ENCODE results near the gene MPZL1.
"Not testable (repeated sequence)": the region's sequence is repeated elsewhere in the genome, so short reads cannot be mapped to it uniquely, and the experiment has no call there.

MPZL1 gene

GRCh38 chr1:167718914-167719691, 2.7 kb upstream of the MPZL1 start:
- no peak for TF ChIP-seq CTCF (IDR thresholded peaks at IDR 0.05; ENCODE audit: low read depth, low read length)

GRCh38 chr1:167719715-167720421, 1.9 kb upstream of the MPZL1 start:
- H3K4me3 ChIP-seq (ENCODE audit: low read depth, low read length): not testable (repeated sequence)

More at GRCh38 chr1:167718914-167719691, 2.7 kb upstream of the MPZL1 start:
- no peak overlapping the region for H3K4me3 ChIP-seq (ENCODE audit: low read depth, low read length)

GRCh38 chr1:167720965-167721616, 691 bp upstream of the MPZL1 start:
- H3K4me3 ChIP-seq (ENCODE audit: low read depth, low read length): peak overlapping the region; percentile 93
- TF ChIP-seq CTCF (IDR thresholded peaks at IDR 0.05; ENCODE audit: low read depth, low read length): peak; percentile 43

- TF ChIP-seq CTCF (IDR thresholded peaks at IDR 0.05; ENCODE audit: low read depth, low read length): no peak
- peak overlapping the region; percentile 93 for H3K4me3 ChIP-seq (ENCODE audit: low read depth, low read length)
Measured at GRCh38 chr1:167722152-167722869, 529 bp downstream of the MPZL1 start.

- H3K4me3 ChIP-seq (ENCODE audit: low read depth, low read length): peak overlapping the region; percentile 93
- no peak for TF ChIP-seq CTCF (IDR thresholded peaks at IDR 0.05; ENCODE audit: low read depth, low read length)
Measured at GRCh38 chr1:167722870-167723251, 1.1 kb downstream of the MPZL1 start.

- TF ChIP-seq CTCF (IDR thresholded peaks at IDR 0.05; ENCODE audit: low read depth, low read length): no peak
- H3K4me3 ChIP-seq (ENCODE audit: low read depth, low read length): peak overlapping the region; percentile 93
Measured at GRCh38 chr1:167723707-167724323, 2.0 kb downstream of the MPZL1 start.

GRCh38 chr1:167726008-167726407, 4.2 kb downstream of the MPZL1 start:
- no peak for TF ChIP-seq CTCF (IDR thresholded peaks at IDR 0.05; ENCODE audit: low read depth, low read length)
- no peak overlapping the region for H3K4me3 ChIP-seq (ENCODE audit: low read depth, low read length)
